Breast epithelium (tissue), 4 donors: ENCODE data around the gene KCNK17. TPM values are rescaled to one million over a fixed set of nuclear protein-coding genes. Genes with fewer than 3 reads are reported as not detected.

ENCODE experiments used
- DNase-seq, 2 donors: peaks; one replicate each; pipeline ENCODE4 v3.0.0-alpha.2; 2019; ENCODE audit warnings: low spot score in 2 of 2
- H3K27ac ChIP-seq, 2 donors: fragments of 200-600 bp; sonication (generic) in 1 of 2; one replicate each; pipeline ENCODE4 v1.5.1; 2016 to 2019; ENCODE audit warnings: mild to moderate bottlenecking in 1 of 2
- H3K27me3 ChIP-seq, 2 donors: fragments of 200-600 bp; sonication (generic) in 1 of 2; one replicate each; pipeline versions ENCODE4 v1.5.1 to v1.6.0; 2017 to 2019; ENCODE audit warnings: control low read depth in 1 of 2, mild to moderate bottlenecking in 1 of 2
- H3K36me3 ChIP-seq: fragments of 200-600 bp; one replicate; pipeline ENCODE4 v1.5.1; 2019
- H3K4me1 ChIP-seq, 2 donors: fragments of 200-600 bp; sonication (generic); one replicate each; pipeline ENCODE4 v1.5.1; 2016 to 2019; ENCODE audit warnings: control low read depth in 1 of 2
- H3K4me3 ChIP-seq, 3 donors: fragments of 200-600 bp; sonication (generic); 1 replicate in 2 of 3; 2 replicates in 1 of 3; pipeline ENCODE4 v1.5.1; 2016 to 2019; ENCODE audit warnings: mild to moderate bottlenecking in 3 of 3, moderate library complexity in 2 of 3
- H3K9me3 ChIP-seq, 2 donors: fragments of 200-600 bp; sonication (generic) in 1 of 2; one replicate each; pipeline ENCODE4 v1.5.1; 2016 to 2019; ENCODE audit warnings: control low read depth in 1 of 2
- POLR2A ChIP-seq: fragments of 450-650 bp; IDR thresholded peaks from one replicate; pipeline ENCODE4 v1.6.1; 2016; ENCODE audit warnings: antibody characterized with exemption, mild to moderate bottlenecking, moderate library complexity
- POLR2AphosphoS5 ChIP-seq, 3 donors: sonication (generic); formaldehyde crosslinking; IDR thresholded peaks; one replicate each; pipeline ENCODE4 v1.6.1; 2017; ENCODE audit warnings: antibody characterized with exemption in 3 of 3
- intact Hi-C: fragments of 100-400 bp; cut with DNase I; formaldehyde crosslinking; loops from one replicate; pipeline ENCODE4 v1.15.1; 2023; ENCODE audit warnings: low total_unique reads
- total RNA-seq, 3 donors: library from RNA; depleted of rRNA; stranded (reverse); fragments of >200 nt; gene quantifications; one replicate each; pipeline ENCODE4 v1.1.0, GENCODE V29; 2016
- TF ChIP-seq, protein P1 (sequence below), 3 donors: fragments of 450-650 bp; IDR thresholded peaks; one replicate each; pipeline ENCODE4 v1.5.1; 2016 to 2017; ENCODE audit warnings: antibody characterized with exemption in 3 of 3, mild to moderate bottlenecking in 3 of 3, moderate library complexity in 3 of 3

KCNK17 gene, protein sequence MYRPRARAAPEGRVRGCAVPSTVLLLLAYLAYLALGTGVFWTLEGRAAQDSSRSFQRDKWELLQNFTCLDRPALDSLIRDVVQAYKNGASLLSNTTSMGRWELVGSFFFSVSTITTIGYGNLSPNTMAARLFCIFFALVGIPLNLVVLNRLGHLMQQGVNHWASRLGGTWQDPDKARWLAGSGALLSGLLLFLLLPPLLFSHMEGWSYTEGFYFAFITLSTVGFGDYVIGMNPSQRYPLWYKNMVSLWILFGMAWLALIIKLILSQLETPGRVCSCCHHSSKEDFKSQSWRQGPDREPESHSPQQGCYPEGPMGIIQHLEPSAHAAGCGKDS
- total RNA-seq = 1 to 10 TPM in 1 of 3 donors, under 1 TPM in 2; 0.16 to 3.2 (median 0.33) TPM

DNA sequence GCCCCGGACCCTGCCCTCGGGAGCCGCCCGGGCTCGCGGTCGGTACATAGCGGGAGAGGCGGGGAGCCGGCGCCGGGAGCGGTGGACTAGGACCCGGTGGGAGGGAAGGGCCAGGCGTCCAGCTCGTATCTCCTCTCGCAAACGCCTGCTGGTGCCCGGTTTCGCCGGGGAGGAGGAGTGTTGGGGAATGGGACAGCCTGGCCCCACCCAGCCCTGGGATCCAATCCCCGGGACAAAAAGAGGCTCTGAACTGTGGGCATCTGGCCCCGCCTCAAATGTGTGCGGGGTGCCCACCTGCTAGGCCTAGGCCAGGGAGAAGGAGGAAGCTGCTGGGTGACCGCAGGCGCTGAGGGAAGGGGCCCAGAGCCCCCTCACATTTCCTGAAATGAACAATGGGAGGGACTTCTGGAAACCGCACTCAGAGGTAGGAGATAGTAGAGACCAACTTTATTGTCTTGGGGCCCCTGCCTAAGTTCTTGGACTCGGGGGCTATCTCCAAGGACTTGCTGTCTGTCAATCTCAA is at the start of gene KCNK17:
Gene KCNK17 (minus strand): TSS at position 147 of the 523 bp plus-strand sequence. CDS start 99 bp downstream, at position 48.
- DNase-seq = no peak
- Histone ChIP-seq H3K27ac (no peak within 1 kb of the TSS), H3K9me3 (no peaks in the 10 kb centered on the region), H3K36me3 (no peaks in the 10 kb centered on the region), H3K27me3 (peaks cover 0 to 45% of the 10 kb centered on the region in 2 donors), H3K4me1 (peaks cover 0 to 4% of the 10 kb centered on the region in 2 donors), H3K4me3 (peak within 1 kb of the TSS in 2 of 3 donors; percentile 46 to 57)
- no peak for TF ChIP-seq POLR2A
- TF ChIP-seq, protein P1, sequence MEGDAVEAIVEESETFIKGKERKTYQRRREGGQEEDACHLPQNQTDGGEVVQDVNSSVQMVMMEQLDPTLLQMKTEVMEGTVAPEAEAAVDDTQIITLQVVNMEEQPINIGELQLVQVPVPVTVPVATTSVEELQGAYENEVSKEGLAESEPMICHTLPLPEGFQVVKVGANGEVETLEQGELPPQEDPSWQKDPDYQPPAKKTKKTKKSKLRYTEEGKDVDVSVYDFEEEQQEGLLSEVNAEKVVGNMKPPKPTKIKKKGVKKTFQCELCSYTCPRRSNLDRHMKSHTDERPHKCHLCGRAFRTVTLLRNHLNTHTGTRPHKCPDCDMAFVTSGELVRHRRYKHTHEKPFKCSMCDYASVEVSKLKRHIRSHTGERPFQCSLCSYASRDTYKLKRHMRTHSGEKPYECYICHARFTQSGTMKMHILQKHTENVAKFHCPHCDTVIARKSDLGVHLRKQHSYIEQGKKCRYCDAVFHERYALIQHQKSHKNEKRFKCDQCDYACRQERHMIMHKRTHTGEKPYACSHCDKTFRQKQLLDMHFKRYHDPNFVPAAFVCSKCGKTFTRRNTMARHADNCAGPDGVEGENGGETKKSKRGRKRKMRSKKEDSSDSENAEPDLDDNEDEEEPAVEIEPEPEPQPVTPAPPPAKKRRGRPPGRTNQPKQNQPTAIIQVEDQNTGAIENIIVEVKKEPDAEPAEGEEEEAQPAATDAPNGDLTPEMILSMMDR (IDR thresholded peaks at IDR 0.05) = no peak
- TF ChIP-seq POLR2AphosphoS5 (IDR thresholded peaks at IDR 0.05) = no peak
- intact Hi-C loops = loop anchor here (5.0 kb wide), 1 partner anchor 147 kb away; no protein-coding TSS in a partner anchor

DNA sequence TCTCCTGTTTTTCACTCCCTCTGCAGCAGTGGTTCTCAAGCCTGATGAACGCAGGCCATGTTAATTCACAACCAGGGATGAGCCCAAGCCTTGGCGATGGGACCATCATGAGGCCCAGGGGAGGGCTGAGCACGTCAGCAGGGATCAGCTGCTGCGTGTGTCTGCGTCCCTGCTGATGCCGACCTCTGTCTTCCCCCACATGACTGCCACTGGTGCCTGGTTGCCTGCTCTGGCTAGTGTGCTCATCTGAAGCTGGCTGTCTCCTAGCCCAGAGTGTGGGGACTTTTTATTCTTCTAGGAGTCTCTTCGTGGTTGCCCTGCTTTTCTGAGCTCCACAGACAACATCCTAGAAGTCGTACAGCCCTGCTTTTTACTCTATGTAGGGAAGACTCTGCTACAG is 49.1 kb upstream of the KCNK17 start:
- Histone ChIP-seq H3K27ac (no peak overlapping the region), H3K4me1 (no peaks in the 10 kb centered on the region), H3K4me3 (no peak overlapping the region), H3K9me3 (no peaks in the 10 kb centered on the region), H3K27me3 (no peaks in the 10 kb centered on the region), H3K36me3 (no peaks in the 10 kb centered on the region)
- TF ChIP-seq, protein P1 (IDR thresholded peaks at IDR 0.05) = no peak
- TF ChIP-seq POLR2AphosphoS5 (IDR thresholded peaks at IDR 0.05) = no peak
- no peak for TF ChIP-seq POLR2A
- DNase-seq = no peak
- intact Hi-C loops = loop anchor here (10.0 kb wide), 1 partner anchor 532 kb away; no protein-coding TSS in a partner anchor

DNA sequence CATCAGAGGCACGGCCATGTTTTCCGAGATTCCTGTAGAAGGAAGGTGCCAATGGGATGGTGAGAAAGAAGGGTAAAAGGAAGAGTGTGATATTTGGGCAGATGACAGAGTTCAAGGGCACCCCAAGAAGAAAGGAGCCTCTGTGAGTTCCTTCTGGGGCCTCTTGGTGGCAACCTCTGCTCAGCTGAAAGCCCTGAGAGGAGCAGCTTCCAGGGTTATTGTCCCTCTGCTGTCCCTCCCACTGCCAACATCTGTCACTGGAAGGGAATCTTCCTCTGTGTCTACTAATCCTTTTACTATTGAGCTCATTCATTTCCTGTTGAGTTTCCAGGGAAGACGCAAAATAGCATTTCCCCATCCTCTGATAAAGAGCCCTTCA is 48.3 kb upstream of the KCNK17 start:
- DNase-seq = no peak
- intact Hi-C loops = loop anchor here (10.0 kb wide), 1 partner anchor 532 kb away; no protein-coding TSS in a partner anchor
- Histone ChIP-seq H3K27ac (no peak overlapping the region), H3K36me3 (no peaks in the 10 kb centered on the region), H3K4me1 (no peaks in the 10 kb centered on the region), H3K9me3 (no peaks in the 10 kb centered on the region), H3K27me3 (no peaks in the 10 kb centered on the region), H3K4me3 (no peak overlapping the region)
- TF ChIP-seq, protein P1 (IDR thresholded peaks at IDR 0.05) = no peak
- TF ChIP-seq POLR2A = no peak
- no peak for TF ChIP-seq POLR2AphosphoS5 (IDR thresholded peaks at IDR 0.05)

DNA sequence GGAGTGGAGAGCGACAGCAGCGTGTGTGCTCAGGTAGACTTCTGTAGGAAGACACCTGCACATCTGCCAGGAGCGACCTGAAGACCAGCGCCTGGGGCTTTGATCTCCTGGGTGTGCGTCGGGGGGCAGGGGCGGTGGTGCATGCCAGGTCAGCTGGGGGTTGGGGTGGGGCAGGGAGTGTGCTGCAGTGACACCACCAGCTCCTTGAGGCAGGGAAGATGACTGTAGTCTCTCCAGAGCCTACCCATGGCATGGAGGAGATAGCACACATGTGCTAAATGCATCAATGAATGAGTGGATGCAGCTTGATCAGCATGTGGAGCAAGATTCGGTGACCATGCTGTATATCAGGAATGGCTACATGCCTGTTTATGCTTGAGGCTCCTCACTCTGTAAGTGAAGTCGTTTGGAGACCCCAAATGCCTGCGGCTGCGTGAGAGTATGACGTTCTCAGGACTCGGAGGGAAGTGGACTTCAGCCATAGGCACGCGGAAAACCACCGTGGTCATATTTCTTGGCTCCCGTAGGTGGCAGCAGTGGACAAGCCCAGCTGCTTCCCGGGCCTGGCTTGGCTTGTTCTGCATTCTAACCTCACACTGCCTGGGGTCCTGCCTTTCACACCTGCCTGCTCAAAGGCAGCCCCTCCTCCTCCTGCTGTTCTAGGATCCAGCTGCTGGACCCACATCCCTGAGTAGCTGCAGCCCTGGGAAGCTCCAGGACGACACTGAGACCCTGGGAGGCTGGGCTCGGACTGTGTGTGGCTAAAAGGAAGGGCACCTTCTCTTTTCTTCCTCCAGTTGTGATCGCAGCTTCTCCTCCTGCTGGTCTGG is 47.7 kb upstream of the KCNK17 start:
- peak in 1 of 2 donors; percentile 41 for DNase-seq
- TF ChIP-seq, protein P1 (IDR thresholded peaks at IDR 0.05) = peak; percentile 63 to 68 (median 66)
- TF ChIP-seq POLR2A = no peak
- TF ChIP-seq POLR2AphosphoS5 (IDR thresholded peaks at IDR 0.05) = no peak
- intact Hi-C loops = loop anchor here (10.0 kb wide), 1 partner anchor 533 kb away; no protein-coding TSS in a partner anchor

More for the DNA sequence above, 47.7 kb upstream of the KCNK17 start:
- H3K27ac ChIP-seq = no peak overlapping the region
- H3K4me3 ChIP-seq = peak overlapping the region in 1 of 3 donors; percentile 34
- no peaks in the 10 kb centered on the region for H3K9me3 ChIP-seq
- no peaks in the 10 kb centered on the region for H3K27me3 ChIP-seq
- no peaks in the 10 kb centered on the region for H3K36me3 ChIP-seq
- no peaks in the 10 kb centered on the region for H3K4me1 ChIP-seq
